Stimulated activated CD8-positive, alpha-beta memory T cell treated with anti-CD3 and anti-CD28 coated beads, Interleukin-7, amount 100 ng/mL, for 24 hours (primary cell): ENCODE results near the gene SETD7.
"Not testable (repeated sequence)": the region's sequence is repeated elsewhere in the genome, so short reads cannot be mapped to it uniquely, and the experiment has no call there.

Experiments
- DNase-seq: peaks from one replicate; pipeline ENCODE4 v3.0.0-alpha.2; 2020; ENCODE audit warnings: low read depth

SETD7 gene

DNA sequence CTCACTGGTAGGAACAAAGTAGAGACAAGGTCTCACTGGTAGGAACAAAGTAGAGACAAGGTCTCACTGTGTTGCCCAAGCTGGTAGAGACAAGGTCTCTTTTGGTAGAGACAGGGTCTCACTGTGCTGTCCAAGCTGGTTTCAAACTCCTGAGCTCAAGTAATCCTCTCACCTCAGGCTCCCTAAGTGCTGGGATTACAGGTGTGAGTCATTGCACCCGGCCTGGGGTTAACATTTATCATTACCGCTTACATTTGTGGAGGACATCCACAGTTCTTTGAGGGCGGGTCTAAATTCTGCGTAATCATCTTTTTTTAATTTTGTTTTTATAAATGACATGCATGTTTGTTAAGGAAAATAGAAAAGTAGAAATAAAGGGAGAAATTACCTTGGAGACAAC, 90.1 kb downstream of the SETD7 start:
- DNase-seq: no peak

DNA sequence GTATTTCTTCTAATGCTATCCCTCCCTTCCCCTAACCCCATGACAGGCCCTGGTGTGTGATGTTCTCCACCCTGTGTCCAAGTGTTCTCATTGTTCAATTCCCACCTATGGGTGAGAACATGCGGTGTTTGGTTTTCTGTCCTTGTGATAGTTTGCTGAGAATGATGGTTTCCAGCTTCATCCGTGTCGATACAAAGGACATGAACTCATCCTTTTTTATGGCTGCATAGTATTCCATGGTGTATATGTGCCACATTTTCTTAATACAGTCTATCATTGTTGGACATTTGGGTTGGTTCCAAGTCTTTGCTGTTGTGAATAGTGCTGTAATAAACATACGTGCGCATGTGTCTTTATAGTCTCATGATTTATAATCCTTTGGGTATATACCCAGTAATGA, 91.5 kb downstream of the SETD7 start:
- not testable (repeated sequence) for DNase-seq

DNA sequence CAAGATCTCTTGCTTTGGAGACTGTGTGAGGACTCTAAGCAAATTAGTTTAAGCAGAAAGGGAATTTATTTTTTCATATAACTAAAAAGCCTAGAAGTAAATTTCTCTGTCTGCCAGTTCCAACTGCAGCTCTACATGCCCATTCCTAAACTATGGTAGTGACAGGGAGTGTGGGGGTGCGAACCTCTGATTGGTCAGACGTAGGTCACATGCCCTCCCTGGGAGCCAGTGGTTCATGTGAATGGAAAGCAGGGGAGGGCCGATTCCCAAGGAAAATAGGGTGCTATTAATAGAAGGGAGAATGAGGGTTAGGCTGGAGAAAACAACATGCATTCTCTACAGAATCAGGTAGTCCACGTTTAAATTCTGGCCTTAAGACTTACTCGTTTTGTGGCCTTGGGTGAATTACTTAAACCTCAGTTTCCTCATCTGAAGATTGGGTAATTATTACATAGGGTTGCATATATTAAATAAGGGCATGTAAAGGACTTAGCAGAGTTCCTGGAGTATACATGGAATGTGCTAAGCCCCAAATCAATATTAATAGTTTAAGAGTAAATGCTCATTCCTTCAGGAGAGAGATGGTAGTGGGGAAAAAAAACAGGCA, 94.9 kb downstream of the SETD7 start:
- no peak for DNase-seq

DNA sequence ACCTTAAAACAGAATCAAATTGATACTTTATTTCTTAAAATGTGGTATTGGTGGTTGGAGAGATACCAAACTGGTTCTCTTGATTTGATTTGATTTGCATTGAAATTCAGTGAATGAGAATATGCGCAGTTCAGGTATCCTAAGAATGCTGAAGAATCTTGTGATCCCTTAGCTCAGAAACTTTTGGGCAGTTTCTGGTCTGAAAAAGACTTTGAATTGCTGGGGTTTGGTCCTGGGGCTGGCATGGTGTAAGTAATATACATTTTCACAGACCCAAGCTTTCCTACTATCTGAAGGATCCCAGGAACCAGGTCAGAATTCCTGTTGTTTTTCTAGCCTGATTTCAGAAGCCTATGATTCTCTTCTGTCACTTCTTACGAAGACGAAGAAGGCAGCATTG, 95.5 kb downstream of the SETD7 start:
- DNase-seq: no peak

DNA sequence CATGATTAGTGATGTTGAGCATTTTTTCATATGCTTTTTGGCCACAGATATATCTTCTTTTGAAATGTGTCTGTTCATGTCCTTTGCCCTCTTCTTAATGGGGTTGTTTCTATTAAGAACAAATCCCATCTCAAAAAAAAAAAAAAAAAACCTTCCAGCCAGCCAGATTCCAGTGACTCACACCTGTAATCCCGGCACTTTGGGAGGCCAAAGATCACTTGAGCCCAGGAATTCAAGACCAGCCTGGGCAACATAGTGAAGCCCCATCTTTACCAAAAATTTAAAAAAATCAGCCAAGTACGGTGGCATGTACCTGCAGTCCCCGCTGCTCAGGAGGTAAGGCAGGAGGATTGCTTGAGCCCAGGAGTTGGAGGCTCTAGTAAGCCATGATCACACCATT, 97.0 kb downstream of the SETD7 start:
- DNase-seq: no peak

DNA sequence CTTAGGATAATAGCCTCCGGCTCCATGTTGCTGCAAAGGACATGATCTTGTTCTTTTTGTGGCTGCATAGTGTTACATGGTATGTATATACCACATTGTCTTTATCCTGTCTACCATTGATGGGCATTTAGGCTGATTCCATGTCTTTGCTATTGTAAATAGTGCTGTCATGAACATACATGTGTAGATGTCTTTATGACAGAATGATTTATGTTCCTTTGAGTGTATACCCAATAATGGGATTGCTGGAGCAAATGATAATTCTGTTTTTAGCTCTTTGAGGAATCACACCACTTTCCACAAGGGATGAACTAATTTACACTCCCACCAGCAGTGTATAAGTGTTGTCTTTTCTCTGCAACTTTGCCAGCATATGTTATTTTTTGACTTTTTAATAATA, 97.5 kb downstream of the SETD7 start:
- DNase-seq: no peak

DNA sequence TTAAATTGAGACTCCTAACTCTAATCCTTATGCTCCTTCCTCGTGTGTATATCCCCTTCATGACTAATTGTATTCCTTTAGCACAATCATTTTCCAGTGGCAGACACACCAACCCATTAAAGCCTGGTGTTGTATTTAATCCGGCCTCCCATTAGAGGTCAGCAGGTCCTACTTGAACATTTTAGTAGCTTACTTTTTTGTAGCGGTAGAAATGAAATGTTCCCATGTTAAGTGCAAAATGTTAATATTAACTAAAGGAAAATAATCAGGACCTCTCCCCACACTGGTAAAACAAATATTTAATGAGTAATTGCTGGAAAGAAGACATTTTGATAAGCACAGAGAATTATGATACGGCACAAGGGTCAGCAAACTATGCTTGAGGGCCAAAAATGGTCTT, 98.7 kb downstream of the SETD7 start:
- no peak for DNase-seq

DNA sequence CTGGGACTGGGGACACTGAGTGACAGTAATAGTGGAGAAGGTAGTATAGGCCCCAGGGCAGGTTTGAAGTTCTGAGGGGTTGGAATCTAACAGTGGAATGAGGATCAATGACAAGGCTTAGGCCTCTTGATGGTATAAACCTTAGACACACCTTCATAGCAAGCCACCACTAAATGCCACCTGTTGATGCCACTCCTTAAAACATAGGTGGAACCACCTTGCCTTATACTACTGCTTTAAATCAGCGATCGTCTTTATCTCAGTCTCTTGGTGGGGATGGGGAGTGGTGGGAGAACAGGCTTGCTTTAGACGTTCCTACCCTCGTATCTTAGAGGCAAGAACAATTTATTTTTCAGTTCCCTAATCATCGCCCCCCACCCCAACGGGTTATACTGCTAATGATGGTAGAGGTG, 100.9 kb downstream of the SETD7 start:
- no peak for DNase-seq

DNA sequence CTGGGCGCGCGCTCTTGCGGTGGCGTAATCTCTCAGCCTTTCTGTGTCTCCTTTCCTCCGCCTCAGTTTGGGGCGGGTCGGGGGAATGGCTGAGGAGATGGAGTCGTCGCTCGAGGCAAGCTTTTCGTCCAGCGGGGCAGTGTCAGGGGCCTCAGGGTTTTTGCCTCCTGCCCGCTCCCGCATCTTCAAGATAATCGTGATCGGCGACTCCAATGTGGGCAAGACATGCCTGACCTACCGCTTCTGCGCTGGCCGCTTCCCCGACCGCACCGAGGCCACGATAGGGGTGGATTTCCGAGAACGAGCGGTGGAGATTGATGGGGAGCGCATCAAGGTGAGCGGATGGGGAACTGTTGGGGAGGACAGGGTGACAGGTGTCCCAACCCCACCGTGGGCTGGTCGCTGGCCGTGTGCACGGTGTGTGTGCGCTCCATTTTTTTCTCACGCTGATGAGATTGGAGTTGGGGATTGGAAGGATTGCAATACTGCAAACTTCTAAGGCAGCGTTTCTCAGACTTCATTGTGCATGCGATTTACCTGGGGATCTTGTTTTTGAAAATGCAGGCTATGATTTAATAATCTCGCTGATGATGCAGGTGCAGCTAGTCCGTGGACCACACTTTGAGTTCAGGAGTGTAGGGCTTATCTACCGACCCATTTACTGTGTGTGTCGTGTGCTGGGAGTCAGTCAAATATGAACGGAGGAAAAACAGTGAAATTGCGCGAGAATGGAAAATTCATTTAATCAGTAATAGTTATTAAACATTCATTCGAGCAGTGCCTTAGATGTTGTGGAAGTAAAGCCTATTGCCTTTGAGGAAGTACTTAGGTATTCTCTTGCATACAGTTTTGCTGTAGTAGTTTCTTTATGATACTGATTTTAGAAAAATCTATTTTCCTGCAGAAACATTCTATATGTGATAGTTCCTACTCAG, 101.6 kb downstream of the SETD7 start, which contains the start of gene RAB33B:
Gene RAB33B, plus strand, starts transcription at position 11 of the 935 bp plus-strand sequence. Its CDS starts 75 bp downstream, at position 86.
- no peak for DNase-seq

DNA sequence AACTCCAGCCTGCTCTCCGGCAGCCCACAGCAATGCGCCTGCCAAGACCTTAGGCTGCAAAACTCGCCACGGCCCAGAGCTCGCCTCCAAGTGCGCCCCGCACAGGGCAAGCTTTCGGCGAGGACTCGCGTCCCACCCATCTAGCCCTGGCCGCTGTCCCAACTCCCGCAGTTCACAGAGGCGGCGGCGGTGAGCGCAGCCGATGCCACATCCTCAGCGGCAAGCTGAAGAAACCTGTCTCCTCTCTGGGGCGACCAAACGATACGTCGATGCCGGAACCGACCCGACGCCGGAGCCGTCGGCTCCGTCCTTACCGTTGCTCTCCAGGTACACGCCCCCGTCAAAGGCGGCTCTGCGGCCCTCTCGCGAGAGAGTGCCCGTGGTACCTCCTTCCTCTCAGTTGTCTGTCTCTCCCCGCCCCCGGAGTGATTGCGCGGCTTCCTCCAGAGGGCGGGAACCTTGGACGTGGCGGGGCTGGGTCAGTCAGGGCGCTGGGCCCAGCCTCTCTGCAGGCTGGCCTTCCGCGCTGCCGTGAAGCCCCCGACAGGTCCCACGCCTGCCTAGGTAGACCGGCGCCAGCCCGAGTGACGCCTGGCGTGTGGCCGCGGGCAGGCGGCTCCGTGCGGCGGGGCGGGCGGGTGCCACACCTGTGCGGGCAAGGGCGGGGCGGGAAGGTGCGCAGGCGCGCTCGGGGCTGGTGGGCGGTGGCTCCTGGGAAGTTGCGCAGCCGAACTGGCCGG, 102.5 kb downstream of the SETD7 start:
- peak; percentile 94 for DNase-seq

DNA sequence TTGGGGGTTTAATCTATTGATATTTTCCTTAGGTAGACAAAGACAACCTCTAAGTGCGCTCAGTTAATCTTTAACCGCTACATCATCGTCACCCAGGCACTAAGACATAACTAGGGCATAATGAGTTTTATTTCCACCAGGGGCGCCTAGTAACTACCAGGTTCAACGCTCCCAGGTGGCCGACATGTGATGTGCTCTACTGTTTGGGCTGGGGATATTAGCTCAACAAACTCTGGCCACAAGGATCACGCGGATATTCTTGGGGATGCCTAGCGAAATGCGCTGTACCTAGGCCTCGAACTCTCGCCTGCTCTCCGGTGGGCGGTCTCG, 103.0 kb downstream of the SETD7 start:
- DNase-seq: peak; percentile 37

DNA sequence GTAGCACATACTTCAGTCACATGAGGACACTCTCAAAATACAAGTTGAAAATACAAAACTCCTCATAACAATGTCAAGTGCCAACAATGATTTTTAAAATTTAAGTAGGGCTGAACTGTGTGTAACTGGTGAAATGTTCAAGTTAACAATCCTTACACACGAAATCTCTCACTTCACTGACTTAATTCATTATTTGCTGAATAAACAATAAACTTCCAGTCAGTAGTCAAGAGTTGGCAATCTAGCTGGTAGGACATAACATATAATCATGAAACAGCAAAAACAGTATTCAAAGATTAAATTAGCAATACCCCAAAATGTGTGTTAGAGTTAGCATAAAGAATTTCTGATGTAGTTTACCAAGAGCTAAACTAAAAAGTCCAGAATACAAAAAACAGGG, 104.0 kb downstream of the SETD7 start:
- no peak for DNase-seq

DNA sequence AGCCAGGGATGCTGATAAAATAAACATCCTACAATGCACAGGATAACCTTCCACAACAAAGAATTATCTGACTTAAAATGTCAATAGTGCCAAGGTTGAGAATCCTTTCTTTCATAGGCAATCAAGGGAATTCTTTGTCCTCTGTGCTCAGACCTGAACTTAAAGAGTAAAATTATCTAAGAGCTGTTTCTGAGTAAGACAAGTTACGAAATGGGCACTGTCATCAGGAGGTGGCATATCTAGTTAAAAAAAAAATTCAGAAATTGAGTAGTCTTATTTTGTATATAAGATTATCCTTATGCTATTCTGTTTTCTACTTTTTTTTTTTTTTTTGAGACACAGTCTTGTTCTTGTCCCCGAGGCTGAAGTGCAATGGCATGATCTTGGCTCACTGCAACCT, 105.4 kb downstream of the SETD7 start:
- no peak for DNase-seq

DNA sequence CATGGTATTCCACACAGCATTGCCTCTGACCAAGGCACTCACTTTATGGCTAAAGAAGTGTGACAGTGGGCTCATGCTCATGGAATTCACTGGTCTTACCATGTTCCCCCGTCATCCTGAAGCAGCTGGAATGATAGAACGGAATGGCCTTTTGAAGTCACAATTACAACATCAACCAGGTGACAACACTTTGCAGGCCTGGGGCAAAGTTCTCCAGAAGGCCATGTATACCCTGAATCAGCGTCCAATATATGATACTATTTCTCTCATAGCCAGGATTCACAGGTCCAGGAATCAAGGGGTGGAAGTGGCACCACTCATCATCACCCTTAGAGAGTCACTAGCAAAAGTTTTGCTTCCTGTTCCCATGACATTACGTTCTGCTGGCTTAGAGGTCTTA, 108.9 kb downstream of the SETD7 start:
- DNase-seq: not testable (repeated sequence)
